ENCODE data around the gene PDZD2.

- TF ChIP-seq CTCF (IDR thresholded peaks at IDR 0.05; ENCODE audit: borderline replicate concordance, extremely low read depth, low read length, poor library complexity, severe bottlenecking) (no peak), EZH2 (IDR thresholded peaks at IDR 0.05; ENCODE audit: borderline replicate concordance, low read depth, low read length, severe bottlenecking) (no peak)
Measured at GRCh38 chr5:31604644-31605043, 34.3 kb upstream of the PDZD2 start.
